Measurements from ENCODE around the gene FLNC. TPM values are rescaled to one million over a fixed set of nuclear protein-coding genes. Genes with fewer than 3 reads are reported as not detected.
A peak's percentile ranks its signal among the peaks of the same experiment; 100 is the strongest.

Gene FLNC
- polyA plus RNA-seq, 1 of the 3 experiments (the other 2 are of a cell fraction): 43.7 TPM

- peak; percentile 75 for DNase-seq
- H3K9me2 ChIP-seq: no peaks in the 10 kb centered on the region
- ChIA-PET POLR2A (interaction anchor here (1.2 to 1.5 kb wide), 2 partner anchors 17 to 31 kb away, joined by 3 read pairs; no protein-coding TSS in a partner anchor), CTCF (interaction anchor here (0.6 to 2.5 kb wide), 11 partner anchors 10 to 485 kb away, joined by 3 to 14 read pairs (median 6); partner anchors contain the start of gene ATP6V1F)
- peak overlapping the region; percentile 99 for H3K4me2 ChIP-seq
- no peaks in the 10 kb centered on the region for H3K27me3 ChIP-seq (ENCODE audit: insufficient read depth)
- peaks cover 20 to 25% of the 10 kb centered on the region in 2 experiments for H3K36me3 ChIP-seq (replicated peaks in 1 of 2; ENCODE audit: control insufficient read depth in 1 of 2, insufficient read depth in 2 of 2, low read length in 1 of 2)
- H3K4me3 ChIP-seq (ENCODE audit: low read depth in 2 of 2, low read length in 1 of 2): peak overlapping the region; percentile 68 to 90; a peak in 3 of 4 replicates
- H3K9me3 ChIP-seq: no peaks in the 10 kb centered on the region
- H3K27ac ChIP-seq (ENCODE audit: low read depth in 2 of 2, low read length in 1 of 2): peak overlapping the region; percentile 50 to 85
- H2AFZ ChIP-seq (ENCODE audit: low read depth): no peak overlapping the region
- 32% methylated on average over 21 of the region's 22 CpGs for WGBS (ENCODE audit: low lambda C conversion rate)
- H3K79me2 ChIP-seq (ENCODE audit: insufficient read depth): peaks cover 66% of the 10 kb centered on the region
- no peak for TF ChIP-seq MXI1 (IDR thresholded peaks at IDR 0.05; ENCODE audit: low read depth, low read length)
- TF ChIP-seq RFX5 (IDR thresholded peaks at IDR 0.05; ENCODE audit: low read length): no peak
- 0 out of 2 replicates have a peak, but pooled peaks have one; percentile 2 for TF ChIP-seq MAX (IDR thresholded peaks at IDR 0.05; ENCODE audit: low read depth)
- peak in 1 of 2 experiments; percentile 16; a peak in 1 of 4 replicates for TF ChIP-seq EP300 (IDR thresholded peaks at IDR 0.05; ENCODE audit: borderline replicate concordance in 1 of 2, low read depth in 1 of 2, low read length in 1 of 2)
- no peak for TF ChIP-seq FOXJ3 (CRISPR knock-in tag; IDR thresholded peaks at IDR 0.05)
- TF ChIP-seq CHD2 (IDR thresholded peaks at IDR 0.05; ENCODE audit: low read length, partially characterized antibody): no peak
- TF ChIP-seq, protein P1, sequence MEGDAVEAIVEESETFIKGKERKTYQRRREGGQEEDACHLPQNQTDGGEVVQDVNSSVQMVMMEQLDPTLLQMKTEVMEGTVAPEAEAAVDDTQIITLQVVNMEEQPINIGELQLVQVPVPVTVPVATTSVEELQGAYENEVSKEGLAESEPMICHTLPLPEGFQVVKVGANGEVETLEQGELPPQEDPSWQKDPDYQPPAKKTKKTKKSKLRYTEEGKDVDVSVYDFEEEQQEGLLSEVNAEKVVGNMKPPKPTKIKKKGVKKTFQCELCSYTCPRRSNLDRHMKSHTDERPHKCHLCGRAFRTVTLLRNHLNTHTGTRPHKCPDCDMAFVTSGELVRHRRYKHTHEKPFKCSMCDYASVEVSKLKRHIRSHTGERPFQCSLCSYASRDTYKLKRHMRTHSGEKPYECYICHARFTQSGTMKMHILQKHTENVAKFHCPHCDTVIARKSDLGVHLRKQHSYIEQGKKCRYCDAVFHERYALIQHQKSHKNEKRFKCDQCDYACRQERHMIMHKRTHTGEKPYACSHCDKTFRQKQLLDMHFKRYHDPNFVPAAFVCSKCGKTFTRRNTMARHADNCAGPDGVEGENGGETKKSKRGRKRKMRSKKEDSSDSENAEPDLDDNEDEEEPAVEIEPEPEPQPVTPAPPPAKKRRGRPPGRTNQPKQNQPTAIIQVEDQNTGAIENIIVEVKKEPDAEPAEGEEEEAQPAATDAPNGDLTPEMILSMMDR (IDR thresholded peaks at IDR 0.05): no peak
- TF ChIP-seq, protein P2, sequence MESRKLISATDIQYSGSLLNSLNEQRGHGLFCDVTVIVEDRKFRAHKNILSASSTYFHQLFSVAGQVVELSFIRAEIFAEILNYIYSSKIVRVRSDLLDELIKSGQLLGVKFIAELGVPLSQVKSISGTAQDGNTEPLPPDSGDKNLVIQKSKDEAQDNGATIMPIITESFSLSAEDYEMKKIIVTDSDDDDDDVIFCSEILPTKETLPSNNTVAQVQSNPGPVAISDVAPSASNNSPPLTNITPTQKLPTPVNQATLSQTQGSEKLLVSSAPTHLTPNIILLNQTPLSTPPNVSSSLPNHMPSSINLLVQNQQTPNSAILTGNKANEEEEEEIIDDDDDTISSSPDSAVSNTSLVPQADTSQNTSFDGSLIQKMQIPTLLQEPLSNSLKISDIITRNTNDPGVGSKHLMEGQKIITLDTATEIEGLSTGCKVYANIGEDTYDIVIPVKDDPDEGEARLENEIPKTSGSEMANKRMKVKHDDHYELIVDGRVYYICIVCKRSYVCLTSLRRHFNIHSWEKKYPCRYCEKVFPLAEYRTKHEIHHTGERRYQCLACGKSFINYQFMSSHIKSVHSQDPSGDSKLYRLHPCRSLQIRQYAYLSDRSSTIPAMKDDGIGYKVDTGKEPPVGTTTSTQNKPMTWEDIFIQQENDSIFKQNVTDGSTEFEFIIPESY (IDR thresholded peaks at IDR 0.05; ENCODE audit: borderline replicate concordance, low read depth): no peak
- no peak for TF ChIP-seq TAF1 (IDR thresholded peaks at IDR 0.05; ENCODE audit: borderline replicate concordance, low read depth, low read length)
- no peak for TF ChIP-seq GATA2 (CRISPR knock-in tag; IDR thresholded peaks at IDR 0.05)
- no peak for TF ChIP-seq RAD21 (IDR thresholded peaks at IDR 0.05; ENCODE audit: low read length)
- no peak for TF ChIP-seq TEAD4 (IDR thresholded peaks at IDR 0.05; ENCODE audit: borderline replicate concordance, insufficient read depth)
- TF ChIP-seq SMC3 (IDR thresholded peaks at IDR 0.05; ENCODE audit: low read depth, low read length): no peak
- no peak for TF ChIP-seq RCOR1 (IDR thresholded peaks at IDR 0.05; ENCODE audit: low read length)
- no peak for TF ChIP-seq MEF2A (IDR thresholded peaks at IDR 0.05; ENCODE audit: borderline replicate concordance, low read depth)
- TF ChIP-seq NRF1 (IDR thresholded peaks at IDR 0.05; ENCODE audit: low read depth, low read length): no peak
- H4K20me1 ChIP-seq (ENCODE audit: insufficient read depth): peaks cover 57% of the 10 kb centered on the region
- H3F3A ChIP-seq (replicated peaks; ENCODE audit: insufficient read depth): peaks cover 44% of the 10 kb centered on the region
- H3K4me1 ChIP-seq (ENCODE audit: control insufficient read depth in 1 of 2, insufficient read depth in 2 of 2, low read depth in 1 of 2, low read length in 1 of 2): peaks cover 43% of the 10 kb centered on the region in 2 experiments; a peak in 3 of 4 replicates
- peak overlapping the region; percentile 84 for H3K9ac ChIP-seq
These were observed 2.0 kb downstream of the FLNC start for GRCh38 chr7:128831994-128832879.

Measured in SK-N-SH (cell line).